Skeletal muscle satellite cell (primary cell): ENCODE data around the gene COPB1. TPM values are rescaled to one million over a fixed set of nuclear protein-coding genes. Genes with fewer than 3 reads are reported as not detected.

Source experiments
- H3K27me3 ChIP-seq: 2 replicates; pipeline ENCODE4 v1.7.0; 2013; ENCODE audit warnings: low read length; ENCODE audit not compliant: control insufficient read depth, insufficient read depth
- H3K36me3 ChIP-seq: 2 replicates; pipeline ENCODE4 v1.7.0; 2013; ENCODE audit warnings: mild to moderate bottlenecking, control low read depth, low read length; ENCODE audit not compliant: insufficient read depth
- H3K4me1 ChIP-seq: 2 replicates; pipeline ENCODE4 v1.7.0; 2013; ENCODE audit warnings: low read length; ENCODE audit not compliant: control insufficient read depth, insufficient read depth
- H3K4me2 ChIP-seq: 2 replicates; pipeline ENCODE4 v1.7.0; 2013; ENCODE audit warnings: mild to moderate bottlenecking, low read length
- H3K4me3 ChIP-seq: 2 replicates; pipeline ENCODE4 v1.7.0; 2013; ENCODE audit warnings: low read length
- H3K9ac ChIP-seq: 2 replicates; pipeline ENCODE4 v1.7.0; 2013; ENCODE audit warnings: mild to moderate bottlenecking, low read depth, low read length, moderate library complexity
- H3K9me3 ChIP-seq: replicated peaks from 2 replicates; pipeline ENCODE4 v1.7.0; 2013; ENCODE audit warnings: mild to moderate bottlenecking, control low read depth, low read length
- total RNA-seq: library from RNA; depleted of rRNA; stranded (reverse); fragments of >200 nt; gene quantifications from 2 replicates; pipeline ENCODE4 v1.2.3, GENCODE V29; 2012; rRNA removed

COPB1 gene
- 216 and 241 TPM in 2 replicates for total RNA-seq

- peak within 1 kb of the TSS; percentile 86 for H3K9ac ChIP-seq
- peak within 1 kb of the TSS; percentile 89 for H3K4me2 ChIP-seq
- peak within 1 kb of the TSS; percentile 90 for H3K4me3 ChIP-seq
- no peaks in the 10 kb centered on the region for H3K9me3 ChIP-seq
- peaks cover 46% of the 10 kb centered on the region for H3K36me3 ChIP-seq
- peaks cover 6% of the 10 kb centered on the region for H3K4me1 ChIP-seq
- no peaks in the 10 kb centered on the region for H3K27me3 ChIP-seq
Measured at GRCh38 chr11:14499560-14500180, at the start of gene COPB1. COPB1 (minus strand) TSS chr11:14499811; CDS start chr11:14498928, 883 bp downstream.

- peaks cover 22% of the 10 kb centered on the region for H3K27me3 ChIP-seq
Measured at GRCh38 chr11:14547440-14547839, 47.8 kb upstream of the COPB1 start.

GRCh38 chr11:14546672-14547071 lies 47.1 kb upstream of the COPB1 start:
- no peak overlapping the region for H3K4me3 ChIP-seq

More at GRCh38 chr11:14547440-14547839, 47.8 kb upstream of the COPB1 start:
- Histone ChIP-seq H3K4me1 (peaks cover 3% of the 10 kb centered on the region), H3K4me2 (no peak overlapping the region), H3K4me3 (no peak overlapping the region), H3K36me3 (no peaks in the 10 kb centered on the region), H3K9ac (no peak overlapping the region), H3K9me3 (no peaks in the 10 kb centered on the region)

GRCh38 chr11:14544611-14545010 lies 45.0 kb upstream of the COPB1 start:
- no peak overlapping the region for H3K4me3 ChIP-seq
- H3K4me2 ChIP-seq, result no peak overlapping the region
- peaks cover 3% of the 10 kb centered on the region for H3K4me1 ChIP-seq
- no peaks in the 10 kb centered on the region for H3K9me3 ChIP-seq
- peaks cover under 1% of the 10 kb centered on the region for H3K27me3 ChIP-seq
- H3K9ac ChIP-seq, result no peak overlapping the region
- no peaks in the 10 kb centered on the region for H3K36me3 ChIP-seq

More at GRCh38 chr11:14546672-14547071, 47.1 kb upstream of the COPB1 start:
- no peak overlapping the region for H3K4me2 ChIP-seq
- H3K27me3 ChIP-seq, result peaks cover 17% of the 10 kb centered on the region
- no peak overlapping the region for H3K9ac ChIP-seq
- H3K4me1 ChIP-seq, result peaks cover 3% of the 10 kb centered on the region
- no peaks in the 10 kb centered on the region for H3K36me3 ChIP-seq
- H3K9me3 ChIP-seq, result no peaks in the 10 kb centered on the region

GRCh38 chr11:14543260-14543659 lies 43.6 kb upstream of the COPB1 start:
- H3K4me2 ChIP-seq, result no peak overlapping the region
- no peak overlapping the region for H3K4me3 ChIP-seq
- peaks cover 3% of the 10 kb centered on the region for H3K4me1 ChIP-seq
- no peak overlapping the region for H3K9ac ChIP-seq
- H3K36me3 ChIP-seq, result no peaks in the 10 kb centered on the region
- H3K27me3 ChIP-seq, result no peaks in the 10 kb centered on the region
- H3K9me3 ChIP-seq, result no peaks in the 10 kb centered on the region

GRCh38 chr11:14542324-14542723 lies 42.7 kb upstream of the COPB1 start:
- Histone ChIP-seq H3K36me3 (no peaks in the 10 kb centered on the region), H3K27me3 (no peaks in the 10 kb centered on the region), H3K9ac (no peak overlapping the region), H3K4me2 (no peak overlapping the region), H3K4me1 (peaks cover 3% of the 10 kb centered on the region), H3K4me3 (no peak overlapping the region), H3K9me3 (no peaks in the 10 kb centered on the region)

GRCh38 chr11:14541192-14541947 lies 41.8 kb upstream of the COPB1 start:
- no peaks in the 10 kb centered on the region for H3K27me3 ChIP-seq
- no peak overlapping the region for H3K4me2 ChIP-seq
- no peaks in the 10 kb centered on the region for H3K9me3 ChIP-seq
- H3K36me3 ChIP-seq, result no peaks in the 10 kb centered on the region
- H3K4me1 ChIP-seq, result peaks cover 3% of the 10 kb centered on the region
- no peak overlapping the region for H3K4me3 ChIP-seq
- no peak overlapping the region for H3K9ac ChIP-seq

- Histone ChIP-seq H3K4me2 (no peak overlapping the region), H3K36me3 (no peaks in the 10 kb centered on the region), H3K4me3 (no peak overlapping the region), H3K9ac (no peak overlapping the region), H3K27me3 (no peaks in the 10 kb centered on the region), H3K9me3 (no peaks in the 10 kb centered on the region), H3K4me1 (peaks cover 3% of the 10 kb centered on the region)
Measured at GRCh38 chr11:14539982-14540421, 40.4 kb upstream of the COPB1 start.

- H3K4me2 ChIP-seq, result no peak overlapping the region
- no peaks in the 10 kb centered on the region for H3K9me3 ChIP-seq
- H3K27me3 ChIP-seq, result no peaks in the 10 kb centered on the region
- no peak overlapping the region for H3K4me3 ChIP-seq
- no peaks in the 10 kb centered on the region for H3K36me3 ChIP-seq
- no peaks in the 10 kb centered on the region for H3K4me1 ChIP-seq
- no peak overlapping the region for H3K9ac ChIP-seq
Measured at GRCh38 chr11:14538926-14539554, 39.4 kb upstream of the COPB1 start.

- no peak overlapping the region for H3K4me3 ChIP-seq
- H3K36me3 ChIP-seq, result no peaks in the 10 kb centered on the region
- H3K9me3 ChIP-seq, result no peaks in the 10 kb centered on the region
- no peaks in the 10 kb centered on the region for H3K4me1 ChIP-seq
- H3K9ac ChIP-seq, result no peak overlapping the region
- no peaks in the 10 kb centered on the region for H3K27me3 ChIP-seq
- H3K4me2 ChIP-seq, result no peak overlapping the region
Measured at GRCh38 chr11:14538271-14538925, 38.8 kb upstream of the COPB1 start.

GRCh38 chr11:14537134-14537599 lies 37.6 kb upstream of the COPB1 start:
- Histone ChIP-seq H3K36me3 (no peaks in the 10 kb centered on the region), H3K9me3 (no peaks in the 10 kb centered on the region), H3K9ac (no peak overlapping the region), H3K4me1 (no peaks in the 10 kb centered on the region), H3K4me3 (no peak overlapping the region), H3K27me3 (no peaks in the 10 kb centered on the region), H3K4me2 (peak overlapping the region; percentile 1)
